ENCODE data around the gene SENP3. TPM values are rescaled to one million over a fixed set of nuclear protein-coding genes. Genes with fewer than 3 reads are reported as not detected.

SENP3 gene
- total and polyA plus RNA-seq, 2 of the 4 experiments (the other 2 are of a cell fraction) = 82.4 to 120 TPM

DNA sequence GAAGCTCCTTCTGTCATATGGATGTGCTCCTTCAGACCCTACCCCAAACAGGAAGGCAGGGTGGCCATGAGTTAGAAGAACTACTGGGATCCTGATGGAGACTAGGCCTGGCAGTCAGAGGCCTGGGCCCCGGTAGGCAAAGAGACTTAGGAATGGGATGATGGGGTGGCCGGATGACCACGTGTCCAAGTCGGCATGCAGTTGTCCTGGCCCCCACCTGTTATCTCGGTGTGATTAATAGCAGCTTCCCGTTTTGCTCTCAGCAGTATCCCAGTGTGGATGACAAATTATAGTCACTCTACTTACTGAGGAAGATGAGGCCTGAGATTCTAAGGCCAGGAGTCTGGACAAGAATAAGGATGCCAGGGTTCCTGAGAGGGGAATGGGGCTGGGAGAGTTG lies 11.4 kb upstream of the SENP3 start:
- Histone ChIP-seq H3K4ac (ENCODE audit: low read depth, low read length) (no peak overlapping the region), H4K91ac (ENCODE audit: insufficient read depth, low read depth, low read length) (no peak overlapping the region), H4K20me1 (ENCODE audit: insufficient read depth, low read length) (no peaks in the 10 kb centered on the region), H3K79me1 (ENCODE audit: low read depth in 1 of 2, low read length in 2 of 2) (peaks cover 0 to 13% of the 10 kb centered on the region in 2 experiments; a peak in 2 of 4 replicates), H2BK20ac (ENCODE audit: low read depth, low read length) (no peak overlapping the region), H4K8ac (ENCODE audit: low read depth in 2 of 2, low read length in 2 of 2) (no peak overlapping the region), H3K4me1 (ENCODE audit: control insufficient read depth, insufficient read depth, low read length) (peaks cover 8% of the 10 kb centered on the region), H2BK120ac (ENCODE audit: low read depth, low read length) (no peak overlapping the region), H2BK5ac (ENCODE audit: low read depth, low read length, poor library complexity, severe bottlenecking) (no peak overlapping the region), H2BK15ac (ENCODE audit: low read depth, low read length) (no peak overlapping the region), H3K4me3 (ENCODE audit: insufficient read depth, low read depth, low read length) (no peak overlapping the region), H3K14ac (replicated peaks; ENCODE audit: low read depth, low read length) (no peak overlapping the region), H3K27me3 (ENCODE audit: control insufficient read depth, insufficient read depth, low read length) (no peaks in the 10 kb centered on the region), H4K5ac (ENCODE audit: low read depth, low read length) (no peak overlapping the region), H3K36me3 (ENCODE audit: control insufficient read depth, insufficient read depth, low read length) (peaks cover 4% of the 10 kb centered on the region; the same call in 1 of the 2 replicates), H3K9ac (ENCODE audit: low read depth, low read length) (no peak overlapping the region), H2AK9ac (replicated peaks; ENCODE audit: low read depth, low read length, poor library complexity) (no peak overlapping the region), H3K27ac (ENCODE audit: insufficient read depth, low read length) (no peak overlapping the region), H3K9me1 (ENCODE audit: insufficient read depth, low read length) (peaks cover 5% of the 10 kb centered on the region; the same call in 1 of the 2 replicates), H3K23ac (ENCODE audit: low read depth, low read length) (no peak overlapping the region), H2AFZ (replicated peaks; ENCODE audit: low read length, poor library complexity) (no peak overlapping the region), H3K4me2 (ENCODE audit: low read depth, low read length) (no peak overlapping the region), H3K9me3 (ENCODE audit: control insufficient read depth, insufficient read depth, low read length) (no peaks in the 10 kb centered on the region), H3K18ac (ENCODE audit: low read depth, low read length) (no peak overlapping the region), H2AK5ac (ENCODE audit: low read depth, low read length) (no peak overlapping the region; the same call in 1 of the 2 replicates), H3K56ac (ENCODE audit: extremely low read depth, insufficient read depth, low read length) (no peak overlapping the region)
- ChIA-PET POLR2A (ENCODE audit: unreplicated experiment) (interaction anchor here (0.7 kb wide), 1 partner anchor 8 kb away, joined by 5 read pairs; the partner anchor contains the start of gene TNFSF13), CTCF (interaction anchor here (0.6 to 1.8 kb wide), 2 partner anchors 10 to 36 kb away, joined by 3 to 8 read pairs; no protein-coding TSS in a partner anchor)
- intact Hi-C loops (cut with micrococcal nuclease) (no loop called here), in situ Hi-C loops (cut with MboI; ENCODE audit: low sequenced_read_pairs) (loop anchor here (5.0 to 10.0 kb wide), 2 partner anchors 38 to 196 kb away; partner anchors contain the start of genes KCTD11 and TMEM95), dilution Hi-C loops (cut with HindIII; ENCODE audit: low sequenced_read_pairs, unreplicated experiment) (no loop called here)
- no TSS peak for BruUV-seq (replicated peaks)
- 80% methylated on average over 1 of the region's 6 CpGs; no CpG with 5 or more reads in 1 of the 2 experiments for WGBS, 2 experiments (ENCODE audit: extremely low coverage in 2 of 2, insufficient read length in 1 of 2)
- TF ChIP-seq MAFK (IDR thresholded peaks at IDR 0.05; ENCODE audit: low read depth, low read length) = no peak
- TF ChIP-seq, protein P1, sequence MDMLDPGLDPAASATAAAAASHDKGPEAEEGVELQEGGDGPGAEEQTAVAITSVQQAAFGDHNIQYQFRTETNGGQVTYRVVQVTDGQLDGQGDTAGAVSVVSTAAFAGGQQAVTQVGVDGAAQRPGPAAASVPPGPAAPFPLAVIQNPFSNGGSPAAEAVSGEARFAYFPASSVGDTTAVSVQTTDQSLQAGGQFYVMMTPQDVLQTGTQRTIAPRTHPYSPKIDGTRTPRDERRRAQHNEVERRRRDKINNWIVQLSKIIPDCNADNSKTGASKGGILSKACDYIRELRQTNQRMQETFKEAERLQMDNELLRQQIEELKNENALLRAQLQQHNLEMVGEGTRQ (IDR thresholded peaks at IDR 0.05; ENCODE audit: low read depth, low read length) = no peak
- TF ChIP-seq MXI1 (IDR thresholded peaks at IDR 0.05; ENCODE audit: borderline replicate concordance, low read depth, low read length) = no peak
- no peak for TF ChIP-seq FOS (IDR thresholded peaks at IDR 0.05; ENCODE audit: low read depth, low read length)
- no peak for TF ChIP-seq CHD1 (IDR thresholded peaks at IDR 0.05; ENCODE audit: low read depth, low read length)
- no peak for TF ChIP-seq BHLHE40 (IDR thresholded peaks at IDR 0.05; ENCODE audit: low read depth, low read length)
- TF ChIP-seq, protein P2, sequence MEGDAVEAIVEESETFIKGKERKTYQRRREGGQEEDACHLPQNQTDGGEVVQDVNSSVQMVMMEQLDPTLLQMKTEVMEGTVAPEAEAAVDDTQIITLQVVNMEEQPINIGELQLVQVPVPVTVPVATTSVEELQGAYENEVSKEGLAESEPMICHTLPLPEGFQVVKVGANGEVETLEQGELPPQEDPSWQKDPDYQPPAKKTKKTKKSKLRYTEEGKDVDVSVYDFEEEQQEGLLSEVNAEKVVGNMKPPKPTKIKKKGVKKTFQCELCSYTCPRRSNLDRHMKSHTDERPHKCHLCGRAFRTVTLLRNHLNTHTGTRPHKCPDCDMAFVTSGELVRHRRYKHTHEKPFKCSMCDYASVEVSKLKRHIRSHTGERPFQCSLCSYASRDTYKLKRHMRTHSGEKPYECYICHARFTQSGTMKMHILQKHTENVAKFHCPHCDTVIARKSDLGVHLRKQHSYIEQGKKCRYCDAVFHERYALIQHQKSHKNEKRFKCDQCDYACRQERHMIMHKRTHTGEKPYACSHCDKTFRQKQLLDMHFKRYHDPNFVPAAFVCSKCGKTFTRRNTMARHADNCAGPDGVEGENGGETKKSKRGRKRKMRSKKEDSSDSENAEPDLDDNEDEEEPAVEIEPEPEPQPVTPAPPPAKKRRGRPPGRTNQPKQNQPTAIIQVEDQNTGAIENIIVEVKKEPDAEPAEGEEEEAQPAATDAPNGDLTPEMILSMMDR (conservative IDR thresholded peaks at IDR 0.05; ENCODE audit: low read depth, low read length) = no peak
- no peak for TF ChIP-seq RFX5 (IDR thresholded peaks at IDR 0.05; ENCODE audit: low read depth, low read length)
- TF ChIP-seq RAD21 (IDR thresholded peaks at IDR 0.05; ENCODE audit: low read length) = no peak
- no peak for TF ChIP-seq NFE2L2 (IDR thresholded peaks at IDR 0.05; ENCODE audit: low read depth, low read length)
- no peak for TF ChIP-seq SMC3 (IDR thresholded peaks at IDR 0.05; ENCODE audit: low read depth, low read length)
- no peak for TF ChIP-seq ELK1 (IDR thresholded peaks at IDR 0.05; ENCODE audit: borderline replicate concordance, low read depth, low read length)
- TF ChIP-seq MAZ (IDR thresholded peaks at IDR 0.05; ENCODE audit: borderline replicate concordance, low read depth, low read length) = no peak
- TF ChIP-seq POLR2A (IDR thresholded peaks at IDR 0.05; ENCODE audit: low read depth, low read length) = no peak
- no peak for TF ChIP-seq RCOR1 (IDR thresholded peaks at IDR 0.05; ENCODE audit: insufficient replicate concordance, low read length)
- TF ChIP-seq CEBPB (IDR thresholded peaks at IDR 0.05; ENCODE audit: low read depth, low read length) = no peak
- ATAC-seq (ENCODE audit: low read depth) (no peak), DNase-seq (no peak)

Measured in IMR-90 (cell line).